Testis (tissue), 3 donors: Measurements from ENCODE around the gene PHLPP2. TPM values are rescaled to one million over a fixed set of nuclear protein-coding genes. Genes with fewer than 3 reads are reported as not detected.

Source experiments
- DNase-seq: peaks from one replicate; pipeline ENCODE4 v3.0.0-alpha.2; 2019
- H3K27ac ChIP-seq, 2 donors: fragments of 200-600 bp; sonication (generic); one replicate each; pipeline ENCODE4 v1.5.1; 2019
- H3K27me3 ChIP-seq: fragments of 200-600 bp; sonication (generic); one replicate; pipeline ENCODE4 v1.5.1; 2019
- H3K36me3 ChIP-seq: fragments of 200-600 bp; sonication (generic); one replicate; pipeline ENCODE4 v1.5.1; 2017; ENCODE audit warnings: low read depth; ENCODE audit errors: missing control alignments
- H3K4me1 ChIP-seq: fragments of 200-600 bp; sonication (generic); one replicate; pipeline ENCODE4 v1.5.1; 2019
- H3K4me3 ChIP-seq, 2 donors: fragments of 200-600 bp; sonication (generic); one replicate each; pipeline ENCODE4 v1.5.1; 2017 to 2019
- H3K9me3 ChIP-seq: fragments of 200-600 bp; sonication (generic); one replicate; pipeline ENCODE4 v1.5.1; 2017
- POLR2A ChIP-seq: fragments of 450-650 bp; IDR thresholded peaks from one replicate; pipeline ENCODE4 v1.6.1; 2017; ENCODE audit warnings: antibody characterized with exemption, mild to moderate bottlenecking, moderate library complexity
- WGBS, 2 donors: methylation state at CpG; one replicate each; pipeline ENCODE4 v1.1.5; 2018; 5-methylcytosine and 5-hydroxymethylcytosine counted together
- intact Hi-C: fragments of 100-400 bp; cut with DNase I; formaldehyde crosslinking; loops from one replicate; pipeline ENCODE4 v1.15.1; 2023; ENCODE audit warnings: low total_unique reads
- polyA plus RNA-seq: library from polyadenylated mRNA; stranded (reverse); fragments of 350-450 nt; fragmentation: Illumina TruSeq; extraction: RNeasy Lipid Tissue Mini Kit (QIAGEN cat#74804); gene quantifications from one replicate; pipeline ENCODE4 v1.2.3, GENCODE V29; 2014; ENCODE audit warnings: low read depth, low replicate concordance; ENCODE audit not compliant: insufficient read depth
- total RNA-seq, 2 donors: library from RNA; depleted of rRNA; stranded (reverse); fragments of >200 nt; gene quantifications; one replicate each; pipeline ENCODE4 v1.2.3, GENCODE V29; 2016
- TF ChIP-seq, protein P1 (sequence below), 3 experiments: fragments of 450-650 bp in 2 of 3; fragments of 200-600 bp in 1 of 3; sonication (generic) in 1 of 3; IDR thresholded peaks; one replicate each; pipeline ENCODE4 v1.5.1; 2016 to 2019; ENCODE audit warnings: antibody characterized with exemption in 3 of 3, mild to moderate bottlenecking in 2 of 3, moderate library complexity in 1 of 3

The PHLPP2 gene
- total and polyA plus RNA-seq, 3 donors from 2014 or later: 27.2 to 46.3 (median 43.3) TPM

GRCh38 chr16:71666928-71667707 is 57.4 kb downstream of the PHLPP2 start:
- no peak for DNase-seq
- H3K4me1 ChIP-seq: no peaks in the 10 kb centered on the region
- WGBS, 2 donors: 67 to 78% methylated on average over 4 of the region's 4 CpGs
- no peaks in the 10 kb centered on the region for H3K36me3 ChIP-seq
- intact Hi-C loops: no loop called here
- H3K4me3 ChIP-seq: no peak overlapping the region
- TF ChIP-seq, protein P1, sequence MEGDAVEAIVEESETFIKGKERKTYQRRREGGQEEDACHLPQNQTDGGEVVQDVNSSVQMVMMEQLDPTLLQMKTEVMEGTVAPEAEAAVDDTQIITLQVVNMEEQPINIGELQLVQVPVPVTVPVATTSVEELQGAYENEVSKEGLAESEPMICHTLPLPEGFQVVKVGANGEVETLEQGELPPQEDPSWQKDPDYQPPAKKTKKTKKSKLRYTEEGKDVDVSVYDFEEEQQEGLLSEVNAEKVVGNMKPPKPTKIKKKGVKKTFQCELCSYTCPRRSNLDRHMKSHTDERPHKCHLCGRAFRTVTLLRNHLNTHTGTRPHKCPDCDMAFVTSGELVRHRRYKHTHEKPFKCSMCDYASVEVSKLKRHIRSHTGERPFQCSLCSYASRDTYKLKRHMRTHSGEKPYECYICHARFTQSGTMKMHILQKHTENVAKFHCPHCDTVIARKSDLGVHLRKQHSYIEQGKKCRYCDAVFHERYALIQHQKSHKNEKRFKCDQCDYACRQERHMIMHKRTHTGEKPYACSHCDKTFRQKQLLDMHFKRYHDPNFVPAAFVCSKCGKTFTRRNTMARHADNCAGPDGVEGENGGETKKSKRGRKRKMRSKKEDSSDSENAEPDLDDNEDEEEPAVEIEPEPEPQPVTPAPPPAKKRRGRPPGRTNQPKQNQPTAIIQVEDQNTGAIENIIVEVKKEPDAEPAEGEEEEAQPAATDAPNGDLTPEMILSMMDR (IDR thresholded peaks at IDR 0.05): no peak
- no peak for TF ChIP-seq POLR2A
- H3K9me3 ChIP-seq: no peaks in the 10 kb centered on the region
- no peaks in the 10 kb centered on the region for H3K27me3 ChIP-seq
- H3K27ac ChIP-seq: no peak overlapping the region

DNA sequence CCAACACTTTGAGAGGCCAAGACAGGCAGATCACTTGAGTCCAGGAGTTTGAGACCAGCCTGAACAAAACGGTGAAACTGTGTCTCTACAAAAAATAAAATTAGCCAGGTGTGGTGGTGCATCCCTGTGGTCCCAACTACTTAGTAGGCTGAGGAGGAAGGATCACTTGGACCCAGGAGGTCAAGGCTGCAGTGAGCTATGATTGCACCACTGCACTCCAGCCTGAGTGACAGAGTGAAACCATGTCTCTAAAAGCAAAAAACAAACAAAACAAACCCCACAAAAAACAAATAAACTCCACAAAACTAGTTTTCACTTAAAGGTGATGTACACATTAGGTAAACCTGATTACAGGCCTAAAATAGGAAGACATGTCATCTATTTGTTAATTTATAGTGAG is 58.2 kb downstream of the PHLPP2 start:
- Histone ChIP-seq H3K36me3 (no peaks in the 10 kb centered on the region), H3K27me3 (no peaks in the 10 kb centered on the region), H3K4me3 (no peak overlapping the region), H3K9me3 (no peaks in the 10 kb centered on the region), H3K27ac (no peak overlapping the region), H3K4me1 (no peaks in the 10 kb centered on the region)
- TF ChIP-seq POLR2A: no peak
- TF ChIP-seq, protein P1 (IDR thresholded peaks at IDR 0.05): no peak
- intact Hi-C loops: no loop called here
- no peak for DNase-seq
- 83 to 90% methylated on average over 1 of the region's 1 CpG for WGBS, 2 donors

DNA sequence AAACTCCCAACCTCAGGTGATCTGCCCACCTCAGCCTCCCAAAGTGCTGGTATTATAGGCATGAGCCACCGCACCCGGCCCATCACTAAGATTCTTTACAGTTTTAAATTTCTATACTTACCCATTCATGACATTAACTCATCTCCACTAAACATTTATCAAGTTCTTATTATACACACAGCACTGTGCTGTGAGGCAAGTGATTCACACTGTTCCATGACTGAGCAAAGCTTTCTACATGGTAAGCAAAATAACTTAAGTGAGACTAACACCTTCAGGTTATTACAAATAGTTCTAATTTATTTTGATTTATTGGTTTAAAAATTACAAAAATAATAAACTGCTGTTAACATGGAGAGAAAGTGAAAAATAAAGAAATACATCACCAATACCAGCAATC is 65.0 kb downstream of the PHLPP2 start:
- intact Hi-C loops: no loop called here
- TF ChIP-seq, protein P1 (IDR thresholded peaks at IDR 0.05): no peak
- TF ChIP-seq POLR2A: no peak
- DNase-seq: no peak
- 97 to 100% methylated on average over 2 of the region's 2 CpGs for WGBS, 2 donors
- Histone ChIP-seq H3K27me3 (no peaks in the 10 kb centered on the region), H3K4me1 (no peaks in the 10 kb centered on the region), H3K36me3 (no peaks in the 10 kb centered on the region), H3K27ac (no peak overlapping the region), H3K4me3 (no peak overlapping the region), H3K9me3 (no peaks in the 10 kb centered on the region)

DNA sequence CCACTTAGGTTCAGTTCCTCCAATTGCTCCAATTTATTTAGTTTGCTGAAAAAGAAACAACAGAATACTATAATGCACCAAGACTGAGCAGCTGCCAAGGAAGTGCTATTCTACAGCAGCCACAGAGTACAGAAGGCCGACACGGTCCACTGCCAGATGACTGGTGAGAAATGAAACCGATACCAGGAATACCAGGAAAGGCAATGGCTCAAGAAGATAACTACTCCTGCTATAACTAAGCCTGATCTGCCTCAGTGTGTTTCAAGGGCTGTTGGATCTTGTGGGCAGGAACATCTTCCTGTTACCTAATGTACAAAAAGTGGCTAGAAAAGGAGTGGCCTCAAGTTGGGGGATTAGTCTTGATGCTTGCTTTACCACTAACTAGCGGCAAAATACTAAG is 65.7 kb downstream of the PHLPP2 start:
- intact Hi-C loops: no loop called here
- TF ChIP-seq, protein P1 (IDR thresholded peaks at IDR 0.05): no peak
- no peak for TF ChIP-seq POLR2A
- H3K4me1 ChIP-seq: no peaks in the 10 kb centered on the region
- no peak for DNase-seq
- H3K36me3 ChIP-seq: no peaks in the 10 kb centered on the region
- no peaks in the 10 kb centered on the region for H3K9me3 ChIP-seq
- WGBS, 2 donors: 93 to 95% methylated on average over 4 of the region's 4 CpGs
- no peak overlapping the region for H3K4me3 ChIP-seq
- H3K27me3 ChIP-seq: no peaks in the 10 kb centered on the region
- H3K27ac ChIP-seq: no peak overlapping the region

GRCh38 chr16:71649704-71650103 is 74.8 kb downstream of the PHLPP2 start:
- no peak overlapping the region for H3K4me3 ChIP-seq
- intact Hi-C loops: no loop called here
- no peaks in the 10 kb centered on the region for H3K36me3 ChIP-seq
- TF ChIP-seq, protein P1 (IDR thresholded peaks at IDR 0.05): no peak
- no peak for TF ChIP-seq POLR2A
- no peaks in the 10 kb centered on the region for H3K4me1 ChIP-seq
- H3K9me3 ChIP-seq: no peaks in the 10 kb centered on the region
- WGBS, 2 donors: 96 to 97% methylated on average over 7 of the region's 7 CpGs
- no peak for DNase-seq
- no peaks in the 10 kb centered on the region for H3K27me3 ChIP-seq
- H3K27ac ChIP-seq: no peak overlapping the region
